ENCODE results near the gene ABCA10.
"Not testable (repeated sequence)": the region's sequence is repeated elsewhere in the genome, so short reads cannot be mapped to it uniquely, and the experiment has no call there.

The ABCA10 gene, protein sequence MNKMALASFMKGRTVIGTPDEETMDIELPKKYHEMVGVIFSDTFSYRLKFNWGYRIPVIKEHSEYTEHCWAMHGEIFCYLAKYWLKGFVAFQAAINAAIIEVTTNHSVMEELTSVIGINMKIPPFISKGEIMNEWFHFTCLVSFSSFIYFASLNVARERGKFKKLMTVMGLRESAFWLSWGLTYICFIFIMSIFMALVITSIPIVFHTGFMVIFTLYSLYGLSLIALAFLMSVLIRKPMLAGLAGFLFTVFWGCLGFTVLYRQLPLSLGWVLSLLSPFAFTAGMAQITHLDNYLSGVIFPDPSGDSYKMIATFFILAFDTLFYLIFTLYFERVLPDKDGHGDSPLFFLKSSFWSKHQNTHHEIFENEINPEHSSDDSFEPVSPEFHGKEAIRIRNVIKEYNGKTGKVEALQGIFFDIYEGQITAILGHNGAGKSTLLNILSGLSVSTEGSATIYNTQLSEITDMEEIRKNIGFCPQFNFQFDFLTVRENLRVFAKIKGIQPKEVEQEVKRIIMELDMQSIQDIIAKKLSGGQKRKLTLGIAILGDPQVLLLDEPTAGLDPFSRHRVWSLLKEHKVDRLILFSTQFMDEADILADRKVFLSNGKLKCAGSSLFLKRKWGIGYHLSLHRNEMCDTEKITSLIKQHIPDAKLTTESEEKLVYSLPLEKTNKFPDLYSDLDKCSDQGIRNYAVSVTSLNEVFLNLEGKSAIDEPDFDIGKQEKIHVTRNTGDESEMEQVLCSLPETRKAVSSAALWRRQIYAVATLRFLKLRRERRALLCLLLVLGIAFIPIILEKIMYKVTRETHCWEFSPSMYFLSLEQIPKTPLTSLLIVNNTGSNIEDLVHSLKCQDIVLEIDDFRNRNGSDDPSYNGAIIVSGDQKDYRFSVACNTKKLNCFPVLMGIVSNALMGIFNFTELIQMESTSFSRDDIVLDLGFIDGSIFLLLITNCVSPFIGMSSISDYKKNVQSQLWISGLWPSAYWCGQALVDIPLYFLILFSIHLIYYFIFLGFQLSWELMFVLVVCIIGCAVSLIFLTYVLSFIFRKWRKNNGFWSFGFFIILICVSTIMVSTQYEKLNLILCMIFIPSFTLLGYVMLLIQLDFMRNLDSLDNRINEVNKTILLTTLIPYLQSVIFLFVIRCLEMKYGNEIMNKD (N-terminal part only)

DNA sequence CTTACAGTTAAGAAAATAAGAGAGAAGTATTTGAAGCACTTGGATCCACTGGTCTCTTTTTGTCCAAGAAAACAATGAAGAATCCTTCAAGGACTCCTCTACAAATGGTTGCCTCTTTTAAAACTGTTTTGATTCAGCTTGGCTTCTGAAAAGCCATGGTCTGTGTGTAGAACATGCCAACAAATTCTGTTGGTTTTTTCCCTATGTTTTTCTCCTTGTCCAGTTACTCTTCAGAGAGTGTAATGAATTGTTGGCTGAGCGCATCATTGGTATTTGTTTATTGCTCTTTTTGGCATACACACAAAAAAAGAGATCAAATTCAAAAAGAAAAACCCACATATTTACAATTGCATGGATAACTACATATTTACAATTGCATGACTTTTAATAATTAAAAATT lies at the start of gene ABCA10:
Gene ABCA10, minus strand, starts transcription at position 249 of the 400 bp plus-strand sequence. CDS start 3,466 bp downstream, outside the sequence.
- TF ChIP-seq, protein P1, sequence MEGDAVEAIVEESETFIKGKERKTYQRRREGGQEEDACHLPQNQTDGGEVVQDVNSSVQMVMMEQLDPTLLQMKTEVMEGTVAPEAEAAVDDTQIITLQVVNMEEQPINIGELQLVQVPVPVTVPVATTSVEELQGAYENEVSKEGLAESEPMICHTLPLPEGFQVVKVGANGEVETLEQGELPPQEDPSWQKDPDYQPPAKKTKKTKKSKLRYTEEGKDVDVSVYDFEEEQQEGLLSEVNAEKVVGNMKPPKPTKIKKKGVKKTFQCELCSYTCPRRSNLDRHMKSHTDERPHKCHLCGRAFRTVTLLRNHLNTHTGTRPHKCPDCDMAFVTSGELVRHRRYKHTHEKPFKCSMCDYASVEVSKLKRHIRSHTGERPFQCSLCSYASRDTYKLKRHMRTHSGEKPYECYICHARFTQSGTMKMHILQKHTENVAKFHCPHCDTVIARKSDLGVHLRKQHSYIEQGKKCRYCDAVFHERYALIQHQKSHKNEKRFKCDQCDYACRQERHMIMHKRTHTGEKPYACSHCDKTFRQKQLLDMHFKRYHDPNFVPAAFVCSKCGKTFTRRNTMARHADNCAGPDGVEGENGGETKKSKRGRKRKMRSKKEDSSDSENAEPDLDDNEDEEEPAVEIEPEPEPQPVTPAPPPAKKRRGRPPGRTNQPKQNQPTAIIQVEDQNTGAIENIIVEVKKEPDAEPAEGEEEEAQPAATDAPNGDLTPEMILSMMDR (conservative IDR thresholded peaks at IDR 0.05; ENCODE audit: low read length), result no peak
- peak; percentile 48 for DNase-seq (ENCODE audit: low read depth)
- no peak within 1 kb of the TSS for H3K4me3 ChIP-seq (ENCODE audit: low read length)

DNA sequence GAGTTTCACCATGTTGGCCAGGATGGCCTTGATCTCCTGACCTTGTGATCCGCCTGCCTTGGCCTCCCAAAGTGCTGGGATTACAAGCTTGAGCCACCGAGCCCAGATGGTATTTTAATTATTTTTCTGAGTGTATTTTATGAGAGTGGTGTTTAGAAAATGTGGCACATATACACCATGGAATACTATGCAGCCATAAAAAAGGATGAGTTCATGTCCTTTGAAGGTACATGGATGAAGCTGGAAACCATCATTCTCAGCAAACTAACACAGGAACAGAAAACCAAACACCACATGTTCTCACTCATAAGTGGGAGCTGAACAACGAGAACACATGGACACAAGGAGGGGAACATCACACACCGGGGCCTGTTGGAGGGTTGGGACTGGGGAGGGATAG lies 47.7 kb upstream of the ABCA10 start:
- H3K4me3 ChIP-seq (ENCODE audit: low read length); DNase-seq (ENCODE audit: low read depth): not testable (repeated sequence)

DNA sequence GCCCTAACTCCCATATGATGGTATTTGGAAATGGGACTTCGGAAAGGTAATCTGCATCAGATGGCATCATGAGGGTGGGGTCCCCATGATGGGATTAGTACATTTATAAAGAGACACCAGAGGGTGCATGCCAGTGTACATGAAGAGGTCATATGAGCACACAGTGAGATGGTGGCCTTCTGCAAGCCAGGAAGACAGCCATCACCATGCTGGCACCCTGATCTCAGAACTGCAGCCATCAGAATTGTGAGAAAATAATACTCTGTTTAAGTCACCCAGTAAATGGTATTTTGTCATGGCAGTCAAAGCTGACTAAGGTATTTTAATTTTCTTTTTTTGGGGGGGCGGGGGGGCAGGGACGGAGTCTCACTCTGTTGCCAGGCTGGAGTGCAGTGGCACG lies 47.1 kb upstream of the ABCA10 start:
- no peak for DNase-seq (ENCODE audit: low read depth)
- TF ChIP-seq, protein P1 (conservative IDR thresholded peaks at IDR 0.05; ENCODE audit: low read length), result no peak
- no peak overlapping the region for H3K4me3 ChIP-seq (ENCODE audit: low read length)

DNA sequence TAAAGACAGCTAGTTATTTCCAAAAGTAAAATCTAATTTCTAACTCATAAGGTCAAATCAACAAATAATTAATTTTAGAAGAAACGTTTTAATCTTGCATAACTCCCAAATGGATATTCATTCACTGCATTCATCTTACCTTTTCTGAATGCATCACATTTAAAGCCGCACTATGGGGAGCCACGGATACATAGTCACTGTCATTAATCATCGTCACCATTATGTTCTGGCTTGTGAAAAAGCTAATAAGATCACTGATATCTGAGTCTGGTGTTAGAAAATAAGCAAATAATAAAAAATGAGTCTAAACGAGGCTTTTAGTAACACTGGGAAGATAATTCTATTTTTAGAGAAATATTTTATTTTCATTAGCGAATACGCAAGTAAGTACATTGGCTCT lies 42.4 kb upstream of the ABCA10 start:
- TF ChIP-seq, protein P1 (conservative IDR thresholded peaks at IDR 0.05; ENCODE audit: low read length), result no peak

DNA sequence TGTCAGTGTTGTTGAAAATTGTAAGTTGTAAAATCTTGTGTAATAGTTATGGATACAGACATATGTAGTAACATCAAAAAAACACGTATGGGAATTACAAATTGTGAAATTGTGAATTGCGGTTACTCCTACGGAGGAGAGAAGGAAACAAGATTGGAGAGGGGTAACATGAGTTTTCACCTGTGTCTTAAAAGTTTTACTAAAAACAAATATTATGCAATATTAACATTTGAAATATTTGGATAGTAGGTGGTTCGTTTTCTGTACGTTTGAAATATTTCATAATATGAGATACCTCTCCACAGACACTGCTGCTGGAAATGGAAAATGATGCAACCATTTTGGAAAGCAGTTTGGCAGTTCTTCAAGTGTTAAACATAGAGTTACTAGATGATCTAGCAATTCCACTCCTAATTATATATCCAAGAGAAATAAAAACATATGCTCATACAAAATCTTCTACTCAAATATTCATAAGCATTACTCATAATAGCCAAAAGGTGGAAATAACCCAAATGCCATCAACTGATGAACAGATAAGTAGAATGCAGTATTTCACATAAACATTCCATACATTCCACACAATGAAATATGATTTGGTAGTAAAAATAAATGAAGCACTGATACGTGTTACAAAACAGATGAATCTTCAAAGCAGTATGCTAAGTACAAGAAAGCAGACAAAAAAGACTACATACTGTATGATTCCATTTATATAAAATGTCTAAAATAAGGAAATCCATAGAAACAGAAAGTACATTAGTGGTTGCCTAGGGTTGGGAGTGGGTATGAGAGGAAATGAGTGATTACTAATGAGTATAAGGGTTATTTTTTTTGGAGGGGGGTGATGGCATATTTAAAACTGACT lies 40.7 kb upstream of the ABCA10 start:
- TF ChIP-seq, protein P1 (conservative IDR thresholded peaks at IDR 0.05; ENCODE audit: low read length), result no peak
- DNase-seq (ENCODE audit: low read depth), result peak; percentile 72
- no peak overlapping the region for H3K4me3 ChIP-seq (ENCODE audit: low read length)

More for the DNA sequence above, 42.4 kb upstream of the ABCA10 start:
- DNase-seq (ENCODE audit: low read depth), result no peak
- no peak overlapping the region for H3K4me3 ChIP-seq (ENCODE audit: low read length)

DNA sequence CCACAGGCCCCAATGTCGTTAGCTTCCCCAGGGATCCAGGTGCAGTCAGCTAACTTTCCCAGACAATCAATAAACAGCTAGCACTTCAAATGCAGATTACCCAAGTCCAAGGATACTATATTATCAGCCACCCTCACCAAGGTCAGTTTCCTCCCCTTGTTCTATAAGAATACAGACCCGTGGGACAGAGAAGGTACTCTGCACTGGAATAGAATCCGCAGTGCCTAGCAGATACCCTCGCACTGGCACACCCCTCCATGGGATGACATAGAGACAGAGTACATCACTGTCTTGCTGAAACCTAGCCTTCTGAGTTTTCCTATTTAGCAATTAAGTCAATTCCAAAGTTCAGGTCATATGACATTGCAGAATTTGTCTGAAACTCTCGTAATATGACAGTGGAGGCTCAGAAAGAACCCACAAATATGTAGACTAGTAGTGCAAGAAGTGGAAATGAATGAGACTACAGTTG lies 40.0 kb upstream of the ABCA10 start:
- DNase-seq (ENCODE audit: low read depth), result peak; percentile 25
- H3K4me3 ChIP-seq (ENCODE audit: low read length), result no peak overlapping the region
- TF ChIP-seq, protein P1 (conservative IDR thresholded peaks at IDR 0.05; ENCODE audit: low read length), result no peak

Measured in AG10803 (cell line).